NCI-H524 treated with DMSO at 0.1 percent for 48 hours (cell line): Measurements from ENCODE around the gene MTCL1.

Source experiments
- DNase-seq: peaks from one replicate; lab custom pipeline; 2025; lab: John Stamatoyannopoulos, UW

MTCL1 gene

DNA sequence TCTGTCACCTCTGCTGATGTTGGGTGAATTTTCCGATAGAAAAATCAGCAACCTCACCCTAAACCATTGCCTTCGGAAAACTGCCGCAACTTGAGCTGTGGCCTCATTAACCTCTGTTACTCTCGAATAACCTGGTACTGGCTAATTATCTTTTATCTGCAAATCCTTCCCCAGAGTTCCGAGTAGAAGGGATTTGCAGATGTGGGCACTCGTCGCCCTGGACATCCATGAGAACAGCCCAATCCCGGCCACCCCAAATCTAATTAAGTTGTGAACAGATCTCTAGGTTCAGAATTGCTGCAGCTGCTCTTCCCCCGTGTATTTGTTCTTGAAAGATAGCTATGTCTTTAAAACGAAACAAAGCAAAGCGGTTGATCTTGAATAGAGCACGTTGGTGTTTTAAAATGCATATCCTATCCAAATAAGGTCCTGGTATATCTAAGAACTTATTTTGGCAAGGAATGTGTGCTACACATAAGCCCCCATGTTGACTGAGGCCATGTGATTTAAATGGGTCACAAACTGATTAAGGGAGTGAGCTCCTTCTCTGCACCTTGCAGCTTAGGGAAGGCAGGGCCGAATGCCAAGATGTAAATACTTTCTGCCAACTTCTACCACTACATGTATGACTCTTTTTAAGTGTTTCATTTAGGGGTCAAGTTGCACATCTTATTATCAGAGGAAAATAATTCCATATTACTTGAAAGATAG, 88.2 kb downstream of the MTCL1 start:
- no peak for DNase-seq

DNA sequence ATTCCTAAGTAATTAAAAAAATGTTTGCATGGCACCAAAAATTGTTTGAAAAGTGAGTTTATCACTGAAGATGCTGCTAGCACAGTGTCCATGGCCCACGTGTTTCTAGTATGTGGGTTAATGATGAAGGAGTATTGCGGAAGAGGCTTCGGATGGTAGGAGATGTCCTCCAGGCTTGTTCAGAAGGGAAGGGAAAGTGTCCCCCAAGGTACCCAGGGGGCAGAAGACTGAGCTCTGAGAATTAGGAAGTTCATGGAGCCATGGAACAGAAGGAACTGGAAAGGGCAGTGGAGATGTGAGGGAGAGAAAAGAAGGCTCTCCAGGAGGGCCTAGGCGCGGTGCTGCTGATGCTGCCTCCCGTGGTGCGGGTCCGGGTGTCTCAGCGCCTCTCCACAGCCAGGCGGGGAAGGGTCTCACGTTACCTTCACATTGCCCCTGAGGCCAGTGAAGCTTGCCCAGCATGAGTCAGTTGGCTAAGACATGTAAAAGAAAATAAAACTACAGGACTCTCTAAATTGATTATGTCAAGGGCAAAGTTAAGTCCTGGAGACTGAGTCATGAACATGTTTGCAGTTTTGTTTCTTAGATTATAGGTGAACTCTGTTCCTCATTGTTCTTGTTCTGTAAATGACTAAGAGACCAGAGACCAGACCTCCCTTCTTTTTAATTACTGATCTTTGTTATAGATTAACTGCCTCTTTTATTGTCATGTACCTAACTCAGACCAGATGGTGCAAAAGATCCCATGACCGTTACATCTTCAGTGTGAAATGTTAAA, 89.0 kb downstream of the MTCL1 start:
- no peak for DNase-seq

DNA sequence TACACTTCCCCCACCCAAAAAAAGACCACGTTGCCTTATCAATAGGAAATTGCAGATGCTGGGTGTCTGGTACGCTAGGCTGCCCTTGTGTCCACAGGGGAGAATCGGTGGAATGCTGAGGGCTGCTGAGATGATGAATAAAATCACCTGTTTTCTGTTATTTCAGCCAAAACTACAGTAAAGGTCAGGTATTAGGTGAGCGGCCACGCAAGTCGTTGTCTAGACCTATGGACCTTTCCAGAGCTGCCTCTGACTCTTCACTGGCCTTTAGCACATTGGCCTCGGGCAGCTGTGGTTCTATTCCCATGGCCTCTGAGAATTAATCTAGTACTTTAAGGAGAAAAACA, 89.6 kb downstream of the MTCL1 start:
- DNase-seq: no peak

DNA sequence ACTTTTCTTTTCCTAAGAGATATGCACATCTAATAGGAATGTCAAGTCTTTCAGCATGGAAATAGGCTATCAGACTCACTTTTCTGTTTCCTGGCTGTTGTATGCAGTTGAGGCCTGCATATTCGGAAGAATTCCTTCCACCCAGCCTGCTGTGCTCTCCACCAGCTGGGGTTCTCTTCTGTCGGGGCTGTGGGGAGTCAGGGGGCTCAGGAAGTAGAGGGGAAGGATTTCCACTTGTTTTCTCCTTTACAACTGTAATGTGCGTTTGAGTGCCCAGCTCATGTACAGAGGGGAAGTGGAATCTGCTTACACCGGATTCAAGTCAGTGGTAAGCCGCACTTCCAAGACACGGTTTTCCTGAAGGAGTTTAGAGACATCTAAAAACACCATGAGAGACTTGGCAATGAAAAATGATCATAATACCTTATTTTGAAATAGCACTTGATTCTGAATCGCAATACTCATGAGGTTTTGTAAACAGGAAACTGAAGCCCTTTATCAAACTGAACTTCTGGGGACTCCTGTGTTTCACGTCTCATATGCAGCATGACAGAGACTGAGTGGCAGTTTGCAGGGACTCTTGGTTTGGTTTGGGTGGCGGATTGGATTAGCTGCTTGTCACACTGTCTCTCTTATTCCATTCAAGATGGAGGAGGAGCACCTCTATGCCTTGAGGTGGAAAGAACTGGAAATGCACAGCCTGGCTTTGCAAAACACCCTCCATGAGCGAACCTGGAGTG, 90.4 kb downstream of the MTCL1 start:
- no peak for DNase-seq

DNA sequence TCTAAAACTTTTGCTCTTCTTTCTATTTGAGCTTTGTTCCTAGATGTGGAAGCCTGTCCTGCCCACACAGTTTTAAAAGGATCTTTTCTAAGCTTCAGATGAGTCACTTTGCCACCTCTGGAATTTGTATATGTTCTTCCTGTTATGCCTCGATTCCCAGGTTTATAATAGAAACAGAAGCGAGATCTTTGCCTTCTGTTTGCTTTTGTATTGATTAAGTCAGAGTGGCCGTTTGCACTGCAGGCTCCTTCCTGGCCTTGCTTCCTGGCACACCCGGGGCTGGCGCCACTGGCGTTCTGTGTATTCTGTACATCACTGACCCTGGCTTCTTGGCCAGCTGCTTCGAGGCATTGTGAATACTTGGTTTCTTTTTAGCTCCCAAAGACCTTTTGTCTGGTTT, 91.8 kb downstream of the MTCL1 start:
- no peak for DNase-seq

DNA sequence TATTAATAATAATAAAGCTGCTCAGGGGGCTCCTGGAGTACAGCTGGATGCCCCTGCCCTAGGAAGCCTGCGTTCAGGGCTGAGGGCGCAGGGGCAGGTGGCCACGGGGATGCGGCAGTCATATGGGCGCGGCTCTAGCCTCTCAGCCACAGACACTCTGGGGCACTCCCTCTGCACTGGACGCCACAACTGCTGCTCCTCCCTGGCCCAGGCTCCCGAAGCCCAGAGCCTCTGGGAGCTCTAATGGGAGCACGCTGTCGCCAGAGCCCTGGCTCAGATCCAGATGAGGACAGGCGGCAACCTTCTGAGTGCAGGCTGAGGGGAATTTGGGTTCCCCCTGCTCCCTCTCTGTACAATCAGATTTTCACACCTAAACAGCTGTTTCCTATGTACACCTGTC, 93.6 kb downstream of the MTCL1 start:
- peak; percentile 24 for DNase-seq

DNA sequence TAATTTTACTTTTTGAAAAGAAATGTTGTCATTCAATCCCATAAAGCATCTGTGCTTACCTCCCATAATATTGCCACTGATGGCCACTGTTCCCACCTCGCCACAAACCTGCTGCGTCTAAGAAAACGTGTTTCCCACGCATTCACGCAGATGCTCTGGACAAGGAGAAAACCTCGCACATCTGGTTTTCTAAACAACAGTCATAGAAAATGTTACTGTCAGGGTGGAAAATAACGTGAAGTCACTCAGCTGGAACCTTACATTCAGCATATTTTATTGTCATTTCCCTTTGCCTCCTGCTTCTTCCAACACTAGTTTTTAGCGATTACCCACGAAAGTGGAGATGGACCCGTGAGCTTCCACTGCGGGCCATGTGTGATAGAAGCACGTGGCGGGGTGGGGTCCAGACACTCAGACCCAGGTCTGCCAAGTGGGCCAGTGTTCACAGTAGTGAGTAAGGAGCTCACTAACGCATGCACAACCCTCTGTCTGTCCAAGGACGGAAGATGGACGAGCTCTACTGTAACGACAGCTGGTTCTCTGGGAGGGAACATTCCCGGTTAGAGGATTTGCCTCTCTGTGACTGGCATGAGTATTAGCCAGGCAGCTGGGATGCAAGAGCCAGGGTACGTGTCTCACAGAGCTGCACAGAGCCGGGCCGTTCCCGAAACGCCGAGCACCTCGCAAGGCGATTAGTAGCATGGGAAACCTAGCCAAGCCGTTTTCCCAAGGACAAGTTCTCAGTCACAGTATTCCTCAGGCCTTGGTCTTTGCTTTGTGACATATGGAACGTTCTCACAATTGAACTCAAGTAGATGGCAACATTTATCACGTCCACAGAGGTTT, 94.5 kb downstream of the MTCL1 start:
- DNase-seq: no peak

DNA sequence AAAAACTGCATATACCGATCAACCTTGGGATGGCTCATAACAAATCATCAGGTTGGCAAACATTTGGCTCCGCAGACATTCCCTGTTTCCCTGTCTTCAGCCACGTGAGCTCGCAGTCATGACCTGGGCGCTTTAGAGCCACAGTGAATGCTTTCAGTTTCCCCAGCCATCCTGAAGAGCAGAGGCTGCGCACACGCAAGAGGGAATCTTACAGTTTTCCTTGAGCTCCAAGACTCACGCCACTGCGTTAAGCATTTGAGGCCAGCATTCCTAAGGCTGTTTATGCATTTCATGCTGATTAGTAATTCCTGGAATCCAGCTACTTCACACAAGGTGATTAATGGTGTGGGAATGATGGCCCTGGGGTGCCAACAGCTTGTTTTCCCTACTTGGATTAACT, 95.1 kb downstream of the MTCL1 start:
- DNase-seq: no peak

DNA sequence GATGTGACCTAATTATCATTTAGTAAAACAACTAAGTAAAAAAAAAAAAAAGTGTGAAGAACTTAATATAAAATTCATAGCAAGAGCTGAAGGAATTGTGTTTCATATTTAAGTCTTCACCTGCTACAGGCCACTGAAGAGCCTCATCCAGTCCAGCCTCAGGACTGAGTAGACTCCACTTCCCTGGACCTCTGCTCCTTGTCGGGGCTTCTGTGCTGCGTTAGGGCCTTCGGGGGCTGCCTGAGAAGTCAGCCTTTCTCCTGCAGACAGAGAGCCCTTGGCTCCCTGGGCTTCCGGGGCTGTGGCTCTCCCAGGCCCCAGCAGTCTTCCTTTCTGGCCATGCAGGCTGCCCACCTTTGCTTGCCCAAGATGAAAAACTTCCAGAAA, 95.5 kb downstream of the MTCL1 start:
- DNase-seq: no peak

DNA sequence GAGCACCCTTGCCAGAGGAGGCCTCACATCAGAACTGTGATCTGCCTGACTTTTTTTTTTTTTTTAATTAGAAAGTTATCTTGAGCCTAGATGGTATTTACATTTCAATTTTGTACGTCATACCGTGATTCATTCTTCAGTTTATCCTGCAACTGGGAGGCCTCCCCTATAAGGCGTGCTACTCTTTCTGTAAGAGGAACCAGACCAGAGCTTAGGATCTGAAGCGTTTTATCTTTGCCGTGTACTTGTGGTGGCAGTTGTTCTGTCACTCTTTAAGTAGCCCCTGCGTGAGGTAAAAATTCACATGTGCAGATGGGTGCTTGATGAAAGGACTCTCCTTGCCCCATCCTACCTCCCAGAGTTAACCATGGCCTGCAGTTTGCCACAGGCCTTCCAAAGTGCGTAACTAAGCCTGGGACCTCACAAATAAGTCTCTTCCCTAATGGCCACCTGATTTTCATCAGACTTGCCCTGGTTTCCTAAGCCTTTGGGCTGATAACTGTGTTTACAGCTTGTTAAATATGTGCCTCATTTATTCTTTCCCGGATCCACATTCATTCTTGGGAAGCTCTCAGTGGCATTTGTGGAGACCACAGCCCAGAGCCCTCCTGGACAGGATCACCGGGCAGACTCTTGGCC, 96.0 kb downstream of the MTCL1 start:
- no peak for DNase-seq

DNA sequence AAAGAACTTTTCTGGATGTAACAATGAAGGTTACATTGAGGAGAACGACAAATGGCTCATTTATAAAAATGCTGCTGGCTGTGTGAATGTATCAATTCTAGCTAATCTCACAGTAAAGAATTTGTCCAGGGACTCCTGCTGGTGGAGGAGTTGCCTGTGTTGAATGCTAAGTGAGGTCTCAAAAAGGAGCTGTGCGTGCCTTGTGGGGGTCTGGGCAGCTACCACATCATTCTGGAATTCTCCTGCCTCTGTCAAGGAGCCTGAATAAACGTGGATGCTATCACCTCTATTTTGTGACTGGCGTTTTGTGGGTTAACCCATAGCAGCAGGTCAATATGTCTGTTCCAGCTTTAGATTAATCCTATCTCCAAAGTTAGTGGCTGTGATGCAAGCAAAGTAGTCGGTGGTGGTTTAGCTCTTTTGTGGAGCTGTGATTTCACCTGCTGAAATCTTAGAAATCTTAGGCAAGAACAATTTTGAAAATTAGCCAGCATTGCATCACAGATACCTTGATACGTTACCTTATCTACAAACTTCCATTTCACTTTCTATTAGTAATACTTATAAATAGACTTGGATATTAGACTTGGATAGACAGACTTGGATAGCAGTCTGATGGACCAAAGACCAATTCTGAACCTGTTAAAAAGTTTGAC, 96.8 kb downstream of the MTCL1 start:
- no peak for DNase-seq

DNA sequence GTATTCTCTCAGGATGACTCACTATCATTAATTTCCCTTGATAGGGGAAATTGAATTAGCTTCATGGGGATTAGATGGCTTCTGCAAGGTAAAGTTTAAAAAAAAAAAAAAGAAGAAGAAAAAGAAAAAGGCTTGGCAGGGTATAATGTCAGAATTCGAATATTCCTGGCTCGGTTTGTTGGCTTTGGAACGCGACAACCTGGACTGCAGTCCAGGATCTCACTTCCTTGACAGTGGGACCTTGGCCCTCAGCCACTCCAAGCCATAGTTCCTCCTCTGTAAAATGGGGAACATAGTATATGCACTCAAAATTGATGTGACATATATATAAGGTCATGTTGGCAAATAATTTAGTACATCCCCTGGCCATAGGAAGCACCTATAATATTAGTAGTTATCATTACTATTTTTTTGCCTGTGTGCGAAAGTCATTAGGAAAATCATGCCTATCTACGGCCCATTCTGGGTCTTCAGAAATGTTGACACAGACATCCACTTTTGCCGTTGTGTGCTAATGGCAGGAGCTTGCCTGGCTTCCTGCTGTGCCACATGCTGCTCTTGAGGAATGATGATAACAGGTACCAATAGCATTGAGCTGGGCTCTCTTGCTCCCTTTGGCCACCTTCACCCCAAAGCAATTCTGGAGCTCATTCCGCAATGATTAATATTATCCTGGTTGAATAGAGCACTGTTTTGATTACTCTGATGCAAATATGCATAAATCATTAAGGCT, 97.9 kb downstream of the MTCL1 start:
- no peak for DNase-seq

DNA sequence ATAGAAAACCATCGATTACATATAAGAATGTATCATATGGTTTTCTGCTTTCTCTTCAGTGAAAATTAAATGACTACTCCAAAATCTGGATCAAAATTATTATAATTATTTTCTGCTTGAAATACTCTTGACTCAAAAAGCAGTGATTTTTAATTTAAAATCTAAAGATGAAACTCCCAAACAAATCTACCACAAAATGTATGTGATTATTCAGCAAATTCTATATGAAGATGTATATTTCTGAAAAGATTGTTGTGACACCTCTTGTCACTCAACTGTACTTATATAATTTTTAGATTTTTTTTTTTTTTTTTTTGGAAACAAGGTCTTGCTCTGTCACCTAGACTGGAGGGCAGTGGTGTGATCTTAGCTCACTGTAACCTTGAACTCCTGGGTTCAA, 98.6 kb downstream of the MTCL1 start:
- DNase-seq: no peak

DNA sequence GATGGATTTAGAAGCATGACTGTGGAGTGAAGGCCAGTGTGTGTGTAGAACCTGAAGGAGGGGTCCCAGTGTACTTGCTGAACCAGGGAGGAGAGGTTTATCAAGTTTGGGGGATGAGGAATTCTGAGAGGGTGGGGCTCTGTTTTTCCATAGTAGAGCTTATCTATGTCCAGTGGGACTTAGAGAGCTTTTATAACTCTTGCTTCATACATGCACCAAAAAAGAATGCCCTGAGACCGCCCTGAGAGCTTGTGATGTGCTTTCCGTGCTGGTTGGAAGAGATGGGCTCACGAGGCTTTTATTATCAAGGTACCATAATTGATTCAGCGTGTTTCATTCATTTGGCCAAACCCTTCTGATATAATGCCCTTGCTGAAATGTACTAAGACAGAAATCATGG, 100.2 kb downstream of the MTCL1 start:
- no peak for DNase-seq

DNA sequence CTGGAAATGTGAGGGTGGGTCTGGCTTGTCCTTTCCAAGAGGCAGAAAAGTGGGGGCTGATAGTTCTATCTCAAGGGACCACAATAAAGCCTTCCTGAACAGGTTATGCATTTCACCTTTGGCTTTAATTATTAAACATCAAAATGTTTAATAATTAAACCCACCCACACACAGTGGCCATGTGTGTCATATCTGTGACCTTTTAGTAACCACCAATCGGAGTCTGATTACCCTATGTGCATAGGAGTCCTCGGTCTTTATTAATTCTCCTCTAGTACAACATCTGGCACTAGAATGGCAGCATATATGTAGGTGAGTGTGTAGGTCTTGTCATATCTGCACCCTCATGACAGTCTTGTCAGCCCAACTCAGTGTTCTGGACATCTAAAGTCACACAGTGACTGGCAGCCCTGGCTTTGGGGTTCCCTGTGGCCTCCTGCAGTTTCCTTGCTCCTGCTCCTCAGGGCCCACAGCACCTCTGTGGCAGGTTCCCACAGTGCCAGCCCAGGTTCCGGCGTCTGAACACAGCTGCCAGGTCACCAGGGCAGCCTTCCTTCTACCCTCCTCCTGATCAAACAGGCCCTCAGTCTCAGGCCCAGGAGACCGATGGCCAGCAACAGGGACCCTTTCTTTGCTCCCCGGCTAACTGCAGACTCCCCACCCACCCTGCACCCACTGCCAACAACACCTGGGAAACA, 100.9 kb downstream of the MTCL1 start:
- DNase-seq: no peak

DNA sequence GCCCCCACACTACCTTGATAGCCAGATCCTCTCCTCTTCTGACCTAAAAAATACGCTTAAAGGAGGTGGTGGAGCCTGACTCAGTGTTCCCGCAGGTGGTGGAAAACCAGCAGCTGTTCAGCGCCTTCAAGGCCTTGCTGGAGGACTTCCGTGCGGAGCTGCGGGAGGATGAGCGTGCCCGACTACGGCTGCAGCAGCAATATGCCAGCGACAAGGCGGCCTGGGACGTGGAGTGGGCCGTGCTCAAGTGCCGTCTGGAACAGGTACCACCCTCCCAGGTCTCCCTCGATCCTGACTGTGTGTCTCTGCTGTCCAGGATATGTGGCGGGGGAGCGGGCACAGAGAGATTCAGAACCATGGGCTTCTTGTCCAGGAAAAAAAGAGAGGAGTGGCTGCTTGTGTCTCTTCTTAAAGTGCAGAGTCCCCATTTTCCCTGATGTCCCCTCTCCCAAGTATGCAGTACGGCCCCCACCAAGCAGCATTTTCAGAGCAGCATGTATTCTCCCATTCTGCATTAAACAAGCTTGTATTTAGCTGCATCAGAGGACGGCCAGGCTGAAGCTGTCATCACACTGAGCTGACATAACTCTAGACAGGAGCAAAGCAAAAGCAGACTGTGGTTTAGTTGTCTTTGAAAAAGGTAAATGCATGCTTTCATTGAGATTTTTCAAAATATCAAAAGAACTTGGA, 101.6 kb downstream of the MTCL1 start:
- no peak for DNase-seq

DNA sequence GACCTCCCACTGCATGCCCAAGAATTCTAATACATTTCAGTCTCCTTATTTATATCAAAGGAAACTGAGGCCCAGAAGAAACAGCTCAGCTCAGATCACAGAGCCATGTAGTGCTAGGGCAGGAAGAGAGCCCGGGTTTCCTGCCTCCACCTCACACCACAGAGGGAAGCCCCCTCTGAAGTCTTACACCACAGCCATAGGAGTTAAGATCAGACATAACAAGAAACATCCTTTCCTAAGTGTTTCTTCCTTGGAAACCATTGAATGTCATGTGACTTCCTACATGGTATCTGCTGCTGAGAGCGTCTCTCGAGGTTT, 102.1 kb downstream of the MTCL1 start:
- no peak for DNase-seq

DNA sequence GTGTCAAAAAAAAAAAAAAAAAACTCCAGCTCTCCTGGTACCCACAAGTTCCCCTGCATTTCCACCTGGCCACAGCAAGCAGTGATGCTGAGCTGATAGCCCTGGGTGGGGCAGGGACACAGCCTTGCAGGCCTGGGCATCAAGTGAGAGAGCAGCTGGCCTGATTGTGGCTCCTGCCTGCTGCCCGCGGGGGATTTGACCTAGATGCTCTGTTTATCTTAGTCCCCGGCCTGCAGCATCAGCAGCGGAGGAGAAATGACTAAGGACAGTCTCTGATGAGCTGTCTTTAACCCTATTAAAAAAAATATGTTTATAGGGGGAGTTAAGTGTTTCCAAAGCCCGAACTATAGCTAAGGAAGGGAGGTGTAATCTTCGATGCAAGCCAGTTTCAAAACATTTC, 102.6 kb downstream of the MTCL1 start:
- DNase-seq: no peak

DNA sequence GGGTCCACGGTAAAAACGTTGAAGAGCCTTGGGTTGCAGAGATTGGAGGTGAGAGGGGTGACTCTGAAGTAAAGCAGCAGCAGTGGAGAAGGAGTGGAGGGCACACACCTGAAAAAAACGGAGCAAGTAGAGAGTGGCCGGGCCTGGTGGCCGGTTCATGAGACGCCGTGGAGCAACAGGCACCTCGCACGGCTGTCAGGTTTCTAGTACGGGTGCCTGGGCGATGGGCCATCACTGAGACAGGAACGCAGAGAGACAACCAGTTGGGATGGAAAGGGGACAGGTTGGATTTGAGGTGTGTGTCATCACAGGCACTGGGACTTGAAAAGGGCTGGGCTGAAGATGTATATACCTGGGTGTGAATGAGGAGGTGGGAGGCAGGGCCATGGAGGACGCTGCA, 104.2 kb downstream of the MTCL1 start:
- DNase-seq: no peak

DNA sequence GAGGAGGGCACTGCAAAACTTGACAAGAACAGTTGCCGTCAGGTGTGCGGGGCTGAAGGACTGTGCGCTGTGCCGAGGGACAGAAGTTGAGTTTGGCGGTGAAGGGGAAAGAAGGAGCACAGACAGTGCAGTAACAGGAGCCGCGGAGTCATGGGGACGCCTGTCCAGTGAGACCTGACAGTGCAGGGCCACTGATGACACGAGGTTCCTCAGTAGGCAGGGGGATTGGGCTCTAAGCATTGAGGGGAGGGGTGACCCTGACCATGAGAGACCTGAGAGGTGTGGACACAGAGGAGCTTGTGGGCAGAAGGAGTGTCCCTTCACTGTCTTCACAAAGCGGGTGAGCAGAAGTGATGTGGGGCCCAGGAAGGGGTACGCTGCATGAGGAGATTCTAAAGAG, 104.8 kb downstream of the MTCL1 start:
- no peak for DNase-seq
